Tibial nerve (tissue), 4 donors: ENCODE data around the gene RPS6KL1.

Experiments
- CTCF ChIP-seq, 5 experiments: fragments of 200-600 bp in 3 of 5; fragments of 450-650 bp in 2 of 5; sonication (generic) in 3 of 5; IDR thresholded peaks; one replicate each; pipeline ENCODE4 v1.5.1; 2016 to 2019; ENCODE audit warnings: antibody characterized with exemption in 5 of 5, mild to moderate bottlenecking in 3 of 5, moderate library complexity in 2 of 5
- EP300 ChIP-seq, 2 donors: sonication (generic); formaldehyde crosslinking; IDR thresholded peaks; one replicate each; pipeline ENCODE4 v1.6.1; 2017; ENCODE audit warnings: antibody characterized with exemption in 2 of 2, mild to moderate bottlenecking in 1 of 2
- POLR2A ChIP-seq, 2 donors: fragments of 450-650 bp; IDR thresholded peaks; one replicate each; pipeline ENCODE4 v1.6.1; 2017; ENCODE audit warnings: antibody characterized with exemption in 2 of 2, mild to moderate bottlenecking in 2 of 2, moderate library complexity in 2 of 2

- TF ChIP-seq POLR2A (IDR thresholded peaks at IDR 0.05), result no peak
- no peak for TF ChIP-seq CTCF (IDR thresholded peaks at IDR 0.05)
- no peak for TF ChIP-seq EP300 (IDR thresholded peaks at IDR 0.05)
These were observed 26.7 kb downstream of the RPS6KL1 start for GRCh38 chr14:74896400-74896799.
